Measurements from ENCODE around the gene HSD11B2.
A peak's percentile ranks its signal among the peaks of the same experiment; 100 is the strongest.

Gene HSD11B2

GRCh38 chr16:67457611-67458010, 26.7 kb downstream of the HSD11B2 start:
- Mint-ChIP-seq H3K36me3 (ENCODE audit: low read depth) (peaks cover 4% of the 10 kb centered on the region), H3K4me1 (peaks cover 60% of the 10 kb centered on the region), H3K27ac (peak overlapping the region; percentile 90 to 96 (median 95)), H3K9me3 (no peaks in the 10 kb centered on the region), H3K27me3 (ENCODE audit: low read depth) (peaks cover 4% of the 10 kb centered on the region), H3K4me3 (peak overlapping the region in 1 of 3 experiments; percentile 34)
- no peak for TF ChIP-seq CTCF (IDR thresholded peaks at IDR 0.05; ENCODE audit: unreplicated experiment in 3 of 3)

GRCh38 chr16:67458121-67458641, 27.3 kb downstream of the HSD11B2 start:
- peak overlapping the region in 2 of 3 experiments; percentile 17 to 34 for H3K4me3 Mint-ChIP-seq
- peaks cover 4% of the 10 kb centered on the region for H3K27me3 Mint-ChIP-seq (ENCODE audit: low read depth)
- H3K4me1 Mint-ChIP-seq, result peaks cover 64% of the 10 kb centered on the region
- H3K36me3 Mint-ChIP-seq (ENCODE audit: low read depth), result peaks cover 2% of the 10 kb centered on the region
- H3K9me3 Mint-ChIP-seq, result no peaks in the 10 kb centered on the region
- no peak for TF ChIP-seq CTCF (IDR thresholded peaks at IDR 0.05; ENCODE audit: unreplicated experiment in 3 of 3)
- H3K27ac Mint-ChIP-seq, result peak overlapping the region; percentile 90 to 96 (median 95)

GRCh38 chr16:67459066-67459860, 28.3 kb downstream of the HSD11B2 start:
- Mint-ChIP-seq H3K9me3 (no peaks in the 10 kb centered on the region), H3K27ac (peak overlapping the region; percentile 90 to 96 (median 95)), H3K27me3 (ENCODE audit: low read depth) (peaks cover 4% of the 10 kb centered on the region), H3K4me1 (peaks cover 60% of the 10 kb centered on the region), H3K36me3 (ENCODE audit: low read depth) (no peaks in the 10 kb centered on the region), H3K4me3 (peak overlapping the region; percentile 3 to 50 (median 28))
- TF ChIP-seq CTCF (IDR thresholded peaks at IDR 0.05; ENCODE audit: unreplicated experiment in 3 of 3), result no peak

GRCh38 chr16:67459861-67460150, 28.9 kb downstream of the HSD11B2 start:
- peaks cover 4% of the 10 kb centered on the region for H3K27me3 Mint-ChIP-seq (ENCODE audit: low read depth)

GRCh38 chr16:67460168-67460567, 29.2 kb downstream of the HSD11B2 start:
- Mint-ChIP-seq H3K27me3 (ENCODE audit: low read depth) (peaks cover 4% of the 10 kb centered on the region), H3K27ac (peak overlapping the region; percentile 95 to 98 (median 95)), H3K9me3 (no peaks in the 10 kb centered on the region), H3K36me3 (ENCODE audit: low read depth) (no peaks in the 10 kb centered on the region), H3K4me1 (peaks cover 54% of the 10 kb centered on the region), H3K4me3 (peak overlapping the region in 2 of 3 experiments; percentile 39 to 66)
- no peak for TF ChIP-seq CTCF (IDR thresholded peaks at IDR 0.05; ENCODE audit: unreplicated experiment in 3 of 3)

More at GRCh38 chr16:67459861-67460150, 28.9 kb downstream of the HSD11B2 start:
- H3K27ac Mint-ChIP-seq, result peak overlapping the region; percentile 95 to 98 (median 95)
- no peak overlapping the region for H3K4me3 Mint-ChIP-seq
- TF ChIP-seq CTCF (IDR thresholded peaks at IDR 0.05; ENCODE audit: unreplicated experiment in 3 of 3), result no peak
- H3K36me3 Mint-ChIP-seq (ENCODE audit: low read depth), result no peaks in the 10 kb centered on the region
- peaks cover 56% of the 10 kb centered on the region for H3K4me1 Mint-ChIP-seq
- H3K9me3 Mint-ChIP-seq, result no peaks in the 10 kb centered on the region

All from nephron (organoid).